GM12892 (cell line): Measurements from ENCODE around the gene NCK2.

Experiments used
- DNase-seq: peaks from one replicate; pipeline ENCODE4 v3.0.0; 2011; ENCODE audit not compliant: insufficient read length
- FAIRE-seq: peaks from 2 replicates; lab custom pipeline; 2011; peaks lifted over from hg19 to GRCh38; lab: Jason Lieb, UNC
- POLR2A ChIP-seq: IDR thresholded peaks from 2 replicates; pipeline ENCODE4 v1.6.1; 2011; ENCODE audit warnings: low read depth, low read length, control low read depth
- POLR2AphosphoS5 ChIP-seq: IDR thresholded peaks from 2 replicates; pipeline ENCODE4 v1.6.1; 2011; ENCODE audit warnings: low read depth, low read length, control low read depth
- TAF1 ChIP-seq: IDR thresholded peaks from 2 replicates; pipeline ENCODE4 v1.6.1; 2011; ENCODE audit warnings: low read depth, mild to moderate bottlenecking, control low read depth, low read length, borderline replicate concordance

Gene NCK2

GRCh38 chr2:105935063-105935462 is 190.4 kb downstream of the NCK2 start:
- DNase-seq (no peak), FAIRE-seq (no peak)
- TF ChIP-seq TAF1 (no peak), POLR2AphosphoS5 (no peak), POLR2A (no peak)

GRCh38 chr2:105936954-105937353 is 192.2 kb downstream of the NCK2 start:
- DNase-seq (no peak), FAIRE-seq (no peak)
- TF ChIP-seq TAF1 = no peak
- TF ChIP-seq POLR2AphosphoS5 = no peak
- TF ChIP-seq POLR2A = no peak

GRCh38 chr2:105937498-105938097 is 192.9 kb downstream of the NCK2 start:
- TF ChIP-seq POLR2AphosphoS5 (no peak), POLR2A (no peak), TAF1 (no peak)
- FAIRE-seq (no peak), DNase-seq (no peak)
